ENCODE data around the gene ADCY1. TPM values are rescaled to one million over a fixed set of nuclear protein-coding genes. Genes with fewer than 3 reads are reported as not detected.

The ADCY1 gene
- polyA plus RNA-seq, 1 donor (not counting 4 experiments of a cell fraction or from before 2014, with no cell fraction given) = 0.54 TPM

DNA sequence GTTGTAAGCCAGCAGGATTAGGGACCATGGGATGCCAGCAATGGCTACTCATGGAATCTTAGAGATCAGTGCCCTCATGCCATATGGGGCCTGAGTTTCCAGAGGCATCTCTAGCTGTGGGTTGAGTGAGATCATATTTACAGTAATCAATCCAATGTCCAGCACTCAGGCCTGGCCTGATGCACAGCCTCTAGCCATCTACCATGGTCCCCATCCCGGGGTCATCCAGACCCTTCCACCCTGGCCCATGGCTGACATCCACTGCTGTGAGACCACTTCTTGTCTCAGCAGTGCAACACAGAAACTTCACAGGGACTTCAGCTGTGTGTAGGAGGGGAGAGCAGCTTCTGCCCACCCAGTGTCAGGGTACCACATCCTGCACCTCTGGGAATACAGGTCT is 6.5 kb upstream of the ADCY1 start:
- Histone ChIP-seq H2AFZ (ENCODE audit: control insufficient read depth, low read length) (no peak overlapping the region), H3K4me1 (ENCODE audit: control insufficient read depth, extremely low read depth, insufficient read depth, low read length) (no peaks in the 10 kb centered on the region), H4K20me1 (ENCODE audit: control insufficient read depth, extremely low read depth, insufficient read depth, low read length) (no peaks in the 10 kb centered on the region), H3K27me3 (ENCODE audit: control insufficient read depth, extremely low read depth, insufficient read depth, low read length) (peaks cover 26% of the 10 kb centered on the region), H3K9ac (ENCODE audit: control insufficient read depth, extremely low read depth, insufficient read depth, low read length) (no peak overlapping the region), H3K9me1 (ENCODE audit: control insufficient read depth, extremely low read depth, insufficient read depth, low read length) (no peaks in the 10 kb centered on the region), H3K4me2 (ENCODE audit: control insufficient read depth, extremely low read depth, insufficient read depth, low read depth, low read length) (no peak overlapping the region), H3K79me2 (ENCODE audit: control insufficient read depth, insufficient read depth, low read length) (no peaks in the 10 kb centered on the region), H3K27ac (ENCODE audit: control insufficient read depth, insufficient read depth, low read length) (no peak overlapping the region), H3K4me3 (ENCODE audit: control insufficient read depth in 2 of 3, extremely low read depth in 1 of 3, insufficient read depth in 2 of 3, low read depth in 1 of 3, low read length in 3 of 3) (no peak overlapping the region), H3K9me3 (ENCODE audit: control insufficient read depth, low read depth, low read length) (no peaks in the 10 kb centered on the region), H3K36me3 (ENCODE audit: control insufficient read depth in 2 of 2, extremely low read depth in 1 of 2, insufficient read depth in 2 of 2, low read length in 2 of 2) (no peaks in the 10 kb centered on the region)
- no peak for DNase-seq (ENCODE audit: low read depth, low spot score)
- TF ChIP-seq, protein P1, sequence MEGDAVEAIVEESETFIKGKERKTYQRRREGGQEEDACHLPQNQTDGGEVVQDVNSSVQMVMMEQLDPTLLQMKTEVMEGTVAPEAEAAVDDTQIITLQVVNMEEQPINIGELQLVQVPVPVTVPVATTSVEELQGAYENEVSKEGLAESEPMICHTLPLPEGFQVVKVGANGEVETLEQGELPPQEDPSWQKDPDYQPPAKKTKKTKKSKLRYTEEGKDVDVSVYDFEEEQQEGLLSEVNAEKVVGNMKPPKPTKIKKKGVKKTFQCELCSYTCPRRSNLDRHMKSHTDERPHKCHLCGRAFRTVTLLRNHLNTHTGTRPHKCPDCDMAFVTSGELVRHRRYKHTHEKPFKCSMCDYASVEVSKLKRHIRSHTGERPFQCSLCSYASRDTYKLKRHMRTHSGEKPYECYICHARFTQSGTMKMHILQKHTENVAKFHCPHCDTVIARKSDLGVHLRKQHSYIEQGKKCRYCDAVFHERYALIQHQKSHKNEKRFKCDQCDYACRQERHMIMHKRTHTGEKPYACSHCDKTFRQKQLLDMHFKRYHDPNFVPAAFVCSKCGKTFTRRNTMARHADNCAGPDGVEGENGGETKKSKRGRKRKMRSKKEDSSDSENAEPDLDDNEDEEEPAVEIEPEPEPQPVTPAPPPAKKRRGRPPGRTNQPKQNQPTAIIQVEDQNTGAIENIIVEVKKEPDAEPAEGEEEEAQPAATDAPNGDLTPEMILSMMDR (optimal IDR thresholded peaks at IDR 0.05 in 1 of 3, IDR thresholded peaks at IDR 0.05 in 1 of 3, conservative IDR thresholded peaks at IDR 0.05 in 1 of 3; ENCODE audit: extremely low read depth in 1 of 3, insufficient read depth in 2 of 3, low read length in 3 of 3) = no peak
- TF ChIP-seq EZH2 (IDR thresholded peaks at IDR 0.05; ENCODE audit: low read length) = no peak
- FAIRE-seq = no peak
- dilution Hi-C loops (cut with MboI; ENCODE audit: extremely low pct_ligation_motif_present, low sequenced_read_pairs) = no loop called here

DNA sequence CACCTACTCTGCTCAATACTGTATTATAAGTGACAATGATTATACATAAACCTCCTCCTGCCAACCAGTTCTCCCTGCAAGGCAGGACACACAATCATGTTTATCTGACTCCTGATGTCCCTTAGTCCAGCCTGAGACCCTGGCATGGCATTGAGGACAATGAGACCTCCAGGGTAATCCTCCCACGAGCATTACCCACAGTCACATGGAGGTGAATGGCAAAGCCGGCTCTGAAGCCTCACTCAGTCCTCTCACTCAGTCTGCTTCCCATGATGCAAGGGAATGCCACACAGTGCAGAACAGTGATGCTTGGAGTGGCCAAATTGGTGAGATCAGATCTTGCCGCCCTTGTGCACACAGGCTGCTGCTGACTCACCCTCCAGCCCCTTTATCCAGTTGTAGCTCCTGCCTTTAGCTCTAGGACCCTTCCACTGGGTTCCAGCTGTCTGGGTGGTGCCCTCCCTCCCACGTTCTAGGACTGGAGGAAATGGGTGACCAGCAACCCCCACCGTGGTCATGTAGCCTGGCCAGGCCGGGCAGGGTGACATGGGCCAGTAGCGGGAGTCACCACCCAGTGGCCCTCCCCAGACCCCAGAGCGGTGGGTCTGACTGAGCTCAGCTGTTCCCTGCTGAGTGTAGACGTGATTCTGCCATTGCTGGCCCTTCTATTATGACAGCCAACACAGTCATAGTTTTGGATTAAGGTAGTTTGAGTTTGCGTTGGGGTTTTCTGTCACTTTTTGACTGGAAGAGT is 5.5 kb upstream of the ADCY1 start:
- no peaks in the 10 kb centered on the region for H3K9me3 ChIP-seq (ENCODE audit: control insufficient read depth, low read depth, low read length)
- no peak overlapping the region for H3K9ac ChIP-seq (ENCODE audit: control insufficient read depth, extremely low read depth, insufficient read depth, low read length)
- dilution Hi-C loops (cut with MboI; ENCODE audit: extremely low pct_ligation_motif_present, low sequenced_read_pairs) = no loop called here
- no peak overlapping the region for H2AFZ ChIP-seq (ENCODE audit: control insufficient read depth, low read length)
- no peaks in the 10 kb centered on the region for H3K79me2 ChIP-seq (ENCODE audit: control insufficient read depth, insufficient read depth, low read length)
- DNase-seq (ENCODE audit: low read depth, low spot score) (no peak), FAIRE-seq (no peak)
- H3K4me3 ChIP-seq (ENCODE audit: control insufficient read depth in 2 of 3, extremely low read depth in 1 of 3, insufficient read depth in 2 of 3, low read depth in 1 of 3, low read length in 3 of 3) = no peak overlapping the region
- no peak overlapping the region for H3K27ac ChIP-seq (ENCODE audit: control insufficient read depth, insufficient read depth, low read length)
- no peaks in the 10 kb centered on the region for H3K4me1 ChIP-seq (ENCODE audit: control insufficient read depth, extremely low read depth, insufficient read depth, low read length)
- H4K20me1 ChIP-seq (ENCODE audit: control insufficient read depth, extremely low read depth, insufficient read depth, low read length) = no peaks in the 10 kb centered on the region
- H3K27me3 ChIP-seq (ENCODE audit: control insufficient read depth, extremely low read depth, insufficient read depth, low read length) = peaks cover 32% of the 10 kb centered on the region
- no peak for TF ChIP-seq EZH2 (IDR thresholded peaks at IDR 0.05; ENCODE audit: low read length)
- TF ChIP-seq, protein P1 (optimal IDR thresholded peaks at IDR 0.05 in 1 of 3, IDR thresholded peaks at IDR 0.05 in 1 of 3, conservative IDR thresholded peaks at IDR 0.05 in 1 of 3; ENCODE audit: extremely low read depth in 1 of 3, insufficient read depth in 2 of 3, low read length in 3 of 3) = no peak
- no peak overlapping the region for H3K4me2 ChIP-seq (ENCODE audit: control insufficient read depth, extremely low read depth, insufficient read depth, low read depth, low read length)
- H3K9me1 ChIP-seq (ENCODE audit: control insufficient read depth, extremely low read depth, insufficient read depth, low read length) = no peaks in the 10 kb centered on the region
- H3K36me3 ChIP-seq (ENCODE audit: control insufficient read depth in 2 of 2, extremely low read depth in 1 of 2, insufficient read depth in 2 of 2, low read length in 2 of 2) = no peaks in the 10 kb centered on the region
